EL (cell line): ENCODE measurements around the gene ALG14.
"Not testable (repeated sequence)": the region's sequence is repeated elsewhere in the genome, so short reads cannot be mapped to it uniquely, and the experiment has no call there.

ENCODE experiments used
- DNase-seq: peaks from one replicate; pipeline ENCODE4 v3.0.0-alpha.2; 2016

ALG14 gene

GRCh38 chr1:95086949-95087533 lies 14.3 kb upstream of the ALG14 start:
- peak; percentile 93 for DNase-seq

GRCh38 chr1:95085376-95085775 lies 12.6 kb upstream of the ALG14 start:
- no peak for DNase-seq

- DNase-seq, result peak; percentile 42
Measured at GRCh38 chr1:95084317-95085176, 11.8 kb upstream of the ALG14 start.

- DNase-seq, result no peak
Measured at GRCh38 chr1:95080879-95081278, 8.1 kb upstream of the ALG14 start.

- no peak for DNase-seq
Measured at GRCh38 chr1:95080446-95080845, 7.7 kb upstream of the ALG14 start.

GRCh38 chr1:95076034-95076433 lies 3.3 kb upstream of the ALG14 start:
- no peak for DNase-seq

- no peak for DNase-seq
Measured at GRCh38 chr1:95073446-95073845, 695 bp upstream of the ALG14 start.

GRCh38 chr1:95072117-95072516 lies 634 bp downstream of the ALG14 start:
- no peak for DNase-seq

GRCh38 chr1:95071539-95071938 lies 1.2 kb downstream of the ALG14 start:
- no peak for DNase-seq

GRCh38 chr1:95069710-95070093 lies 3.0 kb downstream of the ALG14 start:
- DNase-seq, result no peak

- DNase-seq, result no peak
Measured at GRCh38 chr1:95068956-95069709, 3.6 kb downstream of the ALG14 start.

- DNase-seq, result no peak
Measured at GRCh38 chr1:95067568-95067967, 5.2 kb downstream of the ALG14 start.

GRCh38 chr1:95067062-95067461 lies 5.7 kb downstream of the ALG14 start:
- no peak for DNase-seq

- DNase-seq, result no peak
Measured at GRCh38 chr1:95061445-95062006, 11.2 kb downstream of the ALG14 start.

GRCh38 chr1:95058974-95059373 lies 13.8 kb downstream of the ALG14 start:
- DNase-seq, result no peak

- DNase-seq, result no peak
Measured at GRCh38 chr1:95057351-95057750, 15.4 kb downstream of the ALG14 start.

GRCh38 chr1:95049935-95050334 lies 22.8 kb downstream of the ALG14 start:
- no peak for DNase-seq

- DNase-seq, result no peak
Measured at GRCh38 chr1:95048317-95048716, 24.4 kb downstream of the ALG14 start.

GRCh38 chr1:95047624-95048023 lies 25.1 kb downstream of the ALG14 start:
- not testable (repeated sequence) for DNase-seq

- no peak for DNase-seq
Measured at GRCh38 chr1:95046359-95046758, 26.4 kb downstream of the ALG14 start.

- peak; percentile 85 for DNase-seq
Measured at GRCh38 chr1:95043141-95043980, 29.4 kb downstream of the ALG14 start.

GRCh38 chr1:95042286-95042685 lies 30.5 kb downstream of the ALG14 start:
- no peak for DNase-seq
